ENCODE measurements around the gene CCER1.

GRCh38 chr12:90965204-90965603 is 10.2 kb upstream of the CCER1 start:
- TF ChIP-seq MAFK (IDR thresholded peaks at IDR 0.05; ENCODE audit: low read length), result peak; percentile 58; the same call in 1 of the 2 replicates
- TF ChIP-seq ATF6 (CRISPR knock-in tag; IDR thresholded peaks at IDR 0.05), result no peak
- TF ChIP-seq ZNF766 (CRISPR knock-in tag; conservative IDR thresholded peaks at IDR 0.05), result no peak
- TF ChIP-seq POLR2AphosphoS5 (IDR thresholded peaks at IDR 0.05; ENCODE audit: control insufficient read depth, insufficient read depth, low read depth, low read length), result no peak
- TF ChIP-seq MEF2D (tag; conservative IDR thresholded peaks at IDR 0.05; ENCODE audit: low read depth), result no peak
- TF ChIP-seq SMC3 (conservative IDR thresholded peaks at IDR 0.05; ENCODE audit: insufficient read depth, low read depth, low read length), result no peak
- no peak for TF ChIP-seq RCOR1 (IDR thresholded peaks at IDR 0.05; ENCODE audit: borderline replicate concordance in 1 of 2, low read depth in 2 of 2, low read length in 2 of 2)
- no peak for TF ChIP-seq U2AF1 (optimal IDR thresholded peaks at IDR 0.05; ENCODE audit: low read depth, low read length)
- TF ChIP-seq ZBTB26 (CRISPR knock-in tag; IDR thresholded peaks at IDR 0.05), result no peak
- no peak for TF ChIP-seq SETDB1 (IDR thresholded peaks at IDR 0.05; ENCODE audit: low read length)
- TF ChIP-seq MXI1 (IDR thresholded peaks at IDR 0.05; ENCODE audit: low read depth, low read length), result no peak
- TF ChIP-seq, protein P1, sequence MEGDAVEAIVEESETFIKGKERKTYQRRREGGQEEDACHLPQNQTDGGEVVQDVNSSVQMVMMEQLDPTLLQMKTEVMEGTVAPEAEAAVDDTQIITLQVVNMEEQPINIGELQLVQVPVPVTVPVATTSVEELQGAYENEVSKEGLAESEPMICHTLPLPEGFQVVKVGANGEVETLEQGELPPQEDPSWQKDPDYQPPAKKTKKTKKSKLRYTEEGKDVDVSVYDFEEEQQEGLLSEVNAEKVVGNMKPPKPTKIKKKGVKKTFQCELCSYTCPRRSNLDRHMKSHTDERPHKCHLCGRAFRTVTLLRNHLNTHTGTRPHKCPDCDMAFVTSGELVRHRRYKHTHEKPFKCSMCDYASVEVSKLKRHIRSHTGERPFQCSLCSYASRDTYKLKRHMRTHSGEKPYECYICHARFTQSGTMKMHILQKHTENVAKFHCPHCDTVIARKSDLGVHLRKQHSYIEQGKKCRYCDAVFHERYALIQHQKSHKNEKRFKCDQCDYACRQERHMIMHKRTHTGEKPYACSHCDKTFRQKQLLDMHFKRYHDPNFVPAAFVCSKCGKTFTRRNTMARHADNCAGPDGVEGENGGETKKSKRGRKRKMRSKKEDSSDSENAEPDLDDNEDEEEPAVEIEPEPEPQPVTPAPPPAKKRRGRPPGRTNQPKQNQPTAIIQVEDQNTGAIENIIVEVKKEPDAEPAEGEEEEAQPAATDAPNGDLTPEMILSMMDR (IDR thresholded peaks at IDR 0.05 in 2 of 3, conservative IDR thresholded peaks at IDR 0.05 in 1 of 3; ENCODE audit: insufficient read depth in 2 of 3, low read depth in 1 of 3, low read length in 3 of 3), result no peak

Data from K562 (cell line).